GM12878 (cell line): Measurements from ENCODE around the gene GOLT1B. TPM values are rescaled to one million over a fixed set of nuclear protein-coding genes. Genes with fewer than 3 reads are reported as not detected.

Experiments used
- ATAC-seq: fragments of 200-7000 bp; cut with Tn5 transposase; 3 replicates; pipeline ENCODE4 v1.9.1; 2020; ENCODE audit warnings: mild to moderate bottlenecking, moderate library complexity
- BruUV-seq: library from RNA; stranded (reverse); fragments of 400-500 nt; replicated peaks from 2 replicates; lab custom pipeline; 2021; lab: Mats Ljungman, UMichigan
- CTCF ChIA-PET: fragments of 300-600 bp; sonication (Branson Sonifier 250); formaldehyde crosslinking; extraction: SDS; loops from one replicate; lab custom pipeline; 2021; ENCODE audit warnings: inconsistent platforms; lab: Yijun Ruan, JAX
- POLR2A ChIA-PET: fragments of 350-600 bp; formaldehyde crosslinking; extraction: SDS; loops from one replicate; lab custom pipeline; 2021; ENCODE audit warnings: inconsistent platforms; lab: Charles Lee
- RAD21 ChIA-PET: fragments of 300-600 bp; sonication (Branson Sonifier 250); formaldehyde crosslinking; loops from one replicate; lab custom pipeline; 2023; ENCODE audit warnings: antibody characterized with exemption; ENCODE audit not compliant: unreplicated experiment; lab: Charles Lee
- SMC1A ChIA-PET: fragments of 300-600 bp; sonication (Branson Sonifier 250); formaldehyde crosslinking; loops from one replicate; lab custom pipeline; 2023; ENCODE audit not compliant: unreplicated experiment, uncharacterized antibody; lab: Charles Lee
- DNase-seq: peaks from one replicate; pipeline ENCODE4 v3.0.0-alpha.2; 2011; ENCODE audit warnings: low read depth, low spot score
- FAIRE-seq: peaks from 3 replicates; lab custom pipeline; 2011; peaks lifted over from hg19 to GRCh38; lab: Jason Lieb, UNC
- H2AFZ ChIP-seq: 2 replicates; pipeline ENCODE4 v1.6.0; 2011; ENCODE audit warnings: low read depth, low read length, control low read depth; ENCODE audit not compliant: control insufficient read depth
- H3K27ac ChIP-seq: 2 replicates; pipeline ENCODE4 v1.5.1; 2011; ENCODE audit warnings: control low read depth; ENCODE audit not compliant: control insufficient read depth, insufficient read depth
- H3K27me3 ChIP-seq, 2 experiments: replicated peaks in 1 of 2; 2 replicates each; pipeline versions ENCODE4 v1.6.0 to v1.6.1; 2011; ENCODE audit warnings: low read length in 1 of 2; ENCODE audit not compliant: control insufficient read depth in 2 of 2, insufficient read depth in 2 of 2
- H3K36me3 ChIP-seq, 2 experiments: 2 replicates each; pipeline ENCODE4 v1.5.1; 2011; ENCODE audit warnings: low read length in 1 of 2; ENCODE audit not compliant: control insufficient read depth in 2 of 2, insufficient read depth in 2 of 2
- H3K4me1 ChIP-seq: 2 replicates; pipeline ENCODE4 v1.6.1; 2011; ENCODE audit warnings: mild to moderate bottlenecking, low read length, moderate library complexity, mixed read lengths; ENCODE audit not compliant: control insufficient read depth, insufficient read depth
- H3K4me2 ChIP-seq: 2 replicates; pipeline ENCODE4 v1.6.0; 2011; ENCODE audit warnings: control low read depth; ENCODE audit not compliant: control insufficient read depth, insufficient read depth
- H3K4me3 ChIP-seq: fragments of 200-600 bp; sonication (generic); 2 replicates; pipeline ENCODE4 v1.5.1; 2016
- H3K79me2 ChIP-seq: 2 replicates; pipeline ENCODE4 v1.6.0; 2011; ENCODE audit warnings: low read length; ENCODE audit not compliant: control insufficient read depth, insufficient read depth
- H3K9ac ChIP-seq: 2 replicates; pipeline ENCODE4 v1.8.0; 2011; ENCODE audit warnings: low read length, control low read depth, mixed read lengths; ENCODE audit not compliant: control insufficient read depth, insufficient read depth
- H3K9me3 ChIP-seq: replicated peaks from 3 replicates; pipeline ENCODE4 v1.5.1; 2011; ENCODE audit warnings: mild to moderate bottlenecking, low read length; ENCODE audit not compliant: control insufficient read depth, insufficient read depth
- H4K20me1 ChIP-seq: 2 replicates; pipeline ENCODE4 v1.6.0; 2011; ENCODE audit not compliant: control insufficient read depth, insufficient read depth
- BCL3 ChIP-seq: IDR thresholded peaks from 2 replicates; pipeline ENCODE4 v1.6.1; 2011; ENCODE audit warnings: borderline replicate concordance, low read depth, mild to moderate bottlenecking, moderate library complexity, low read length; ENCODE audit not compliant: insufficient read depth, poor library complexity, severe bottlenecking
- CREB1 ChIP-seq: IDR thresholded peaks from 2 replicates; pipeline ENCODE4 v1.6.1; 2012; ENCODE audit warnings: low read depth, mild to moderate bottlenecking, inconsistent platforms
- HCFC1 ChIP-seq: fragments of 150-350 bp; IDR thresholded peaks from 2 replicates; pipeline ENCODE4 v1.6.1; 2014; ENCODE audit warnings: low read length
- SUPT20H ChIP-seq: IDR thresholded peaks from 2 replicates; pipeline ENCODE4 v1.6.1; 2011; ENCODE audit warnings: low read depth, mild to moderate bottlenecking, low read length, moderate library complexity, borderline replicate concordance; ENCODE audit not compliant: control insufficient read depth
- TAF1 ChIP-seq: IDR thresholded peaks from 2 replicates; pipeline ENCODE4 v1.6.1; 2011; ENCODE audit warnings: mild to moderate bottlenecking, low read depth, low read length, borderline replicate concordance
- WGBS: methylation state at CpG from one replicate; pipeline ENCODE4 v1.1.6; 2016; ENCODE audit warnings: low lambda C conversion rate; ENCODE audit not compliant: insufficient replicate concordance, insufficient coverage; ENCODE audit errors: missing lambda C conversion rate; 5-methylcytosine and 5-hydroxymethylcytosine counted together
- in situ Hi-C: fragments of 300-500 bp; cut with MboI; formaldehyde crosslinking; loops from 9 replicates; pipeline ENCODE4 v1.14.3; 2018; ENCODE audit warnings: mixed read lengths
- intact Hi-C: fragments of 100-400 bp; cut with micrococcal nuclease; formaldehyde crosslinking; loops from one replicate; pipeline ENCODE4 v1.14.2; 2022; ENCODE audit not compliant: unreplicated experiment
- polyA plus RNA-seq, 11 experiments: library from polyadenylated mRNA; depleted of rRNA in 4 of 11; unstranded in 6 of 11; stranded (reverse) in 5 of 11; fragments of >200 nt; fragmentation: Nextera tagmentation in 4 of 11; fragmentation: Illumina TruSeq in 1 of 11; extraction: Ambion mirVana in 4 of 11; extraction: Trizol in 1 of 11; gene quantifications; 1 replicate in 1 of 11; 2 replicates in 10 of 11; pipeline versions ENCODE4 v1.2.1 to v1.2.3, GENCODE V29; 2011 to 2016; ENCODE audit warnings: inconsistent platforms in 2 of 11, missing spikeins in 2 of 11, low read depth in 1 of 11
- total RNA-seq, 4 experiments: library from RNA; depleted of rRNA in 3 of 4; stranded (reverse); fragments of >200 nt in 3 of 4; fragmentation: Illumina TruSeq in 1 of 4; extraction: Trizol in 1 of 4; gene quantifications; 2 replicates each; pipeline versions ENCODE4 v1.2.1 to v1.2.3, GENCODE V29; 2013 to 2021
- TF ChIP-seq, protein P1 (sequence below): IDR thresholded peaks from 2 replicates; pipeline ENCODE4 v1.6.1; 2012; ENCODE audit warnings: improper control_type of control experiment, low read depth, low read length; ENCODE audit not compliant: insufficient replicate concordance
- TF ChIP-seq, protein P2 (sequence below): fragments of 450-650 bp; formaldehyde crosslinking; IDR thresholded peaks from 2 replicates; pipeline ENCODE4 v1.5.0; 2022; ENCODE audit warnings: mild to moderate bottlenecking, missing genetic modification characterization

GOLT1B gene
- total and polyA plus RNA-seq, 10 of the 15 experiments (the other 5 are each of a cell fraction or from before 2014, with no cell fraction given), result 18.3 to 77.4 (median 32.9) TPM

- TF ChIP-seq, protein P1, sequence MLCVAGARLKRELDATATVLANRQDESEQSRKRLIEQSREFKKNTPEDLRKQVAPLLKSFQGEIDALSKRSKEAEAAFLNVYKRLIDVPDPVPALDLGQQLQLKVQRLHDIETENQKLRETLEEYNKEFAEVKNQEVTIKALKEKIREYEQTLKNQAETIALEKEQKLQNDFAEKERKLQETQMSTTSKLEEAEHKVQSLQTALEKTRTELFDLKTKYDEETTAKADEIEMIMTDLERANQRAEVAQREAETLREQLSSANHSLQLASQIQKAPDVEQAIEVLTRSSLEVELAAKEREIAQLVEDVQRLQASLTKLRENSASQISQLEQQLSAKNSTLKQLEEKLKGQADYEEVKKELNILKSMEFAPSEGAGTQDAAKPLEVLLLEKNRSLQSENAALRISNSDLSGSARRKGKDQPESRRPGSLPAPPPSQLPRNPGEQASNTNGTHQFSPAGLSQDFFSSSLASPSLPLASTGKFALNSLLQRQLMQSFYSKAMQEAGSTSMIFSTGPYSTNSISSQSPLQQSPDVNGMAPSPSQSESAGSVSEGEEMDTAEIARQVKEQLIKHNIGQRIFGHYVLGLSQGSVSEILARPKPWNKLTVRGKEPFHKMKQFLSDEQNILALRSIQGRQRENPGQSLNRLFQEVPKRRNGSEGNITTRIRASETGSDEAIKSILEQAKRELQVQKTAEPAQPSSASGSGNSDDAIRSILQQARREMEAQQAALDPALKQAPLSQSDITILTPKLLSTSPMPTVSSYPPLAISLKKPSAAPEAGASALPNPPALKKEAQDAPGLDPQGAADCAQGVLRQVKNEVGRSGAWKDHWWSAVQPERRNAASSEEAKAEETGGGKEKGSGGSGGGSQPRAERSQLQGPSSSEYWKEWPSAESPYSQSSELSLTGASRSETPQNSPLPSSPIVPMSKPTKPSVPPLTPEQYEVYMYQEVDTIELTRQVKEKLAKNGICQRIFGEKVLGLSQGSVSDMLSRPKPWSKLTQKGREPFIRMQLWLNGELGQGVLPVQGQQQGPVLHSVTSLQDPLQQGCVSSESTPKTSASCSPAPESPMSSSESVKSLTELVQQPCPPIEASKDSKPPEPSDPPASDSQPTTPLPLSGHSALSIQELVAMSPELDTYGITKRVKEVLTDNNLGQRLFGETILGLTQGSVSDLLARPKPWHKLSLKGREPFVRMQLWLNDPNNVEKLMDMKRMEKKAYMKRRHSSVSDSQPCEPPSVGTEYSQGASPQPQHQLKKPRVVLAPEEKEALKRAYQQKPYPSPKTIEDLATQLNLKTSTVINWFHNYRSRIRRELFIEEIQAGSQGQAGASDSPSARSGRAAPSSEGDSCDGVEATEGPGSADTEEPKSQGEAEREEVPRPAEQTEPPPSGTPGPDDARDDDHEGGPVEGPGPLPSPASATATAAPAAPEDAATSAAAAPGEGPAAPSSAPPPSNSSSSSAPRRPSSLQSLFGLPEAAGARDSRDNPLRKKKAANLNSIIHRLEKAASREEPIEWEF, result no peak
Observed at GRCh38 chr12:21558100-21558679, 56.6 kb downstream of the GOLT1B start (continued).

DNA sequence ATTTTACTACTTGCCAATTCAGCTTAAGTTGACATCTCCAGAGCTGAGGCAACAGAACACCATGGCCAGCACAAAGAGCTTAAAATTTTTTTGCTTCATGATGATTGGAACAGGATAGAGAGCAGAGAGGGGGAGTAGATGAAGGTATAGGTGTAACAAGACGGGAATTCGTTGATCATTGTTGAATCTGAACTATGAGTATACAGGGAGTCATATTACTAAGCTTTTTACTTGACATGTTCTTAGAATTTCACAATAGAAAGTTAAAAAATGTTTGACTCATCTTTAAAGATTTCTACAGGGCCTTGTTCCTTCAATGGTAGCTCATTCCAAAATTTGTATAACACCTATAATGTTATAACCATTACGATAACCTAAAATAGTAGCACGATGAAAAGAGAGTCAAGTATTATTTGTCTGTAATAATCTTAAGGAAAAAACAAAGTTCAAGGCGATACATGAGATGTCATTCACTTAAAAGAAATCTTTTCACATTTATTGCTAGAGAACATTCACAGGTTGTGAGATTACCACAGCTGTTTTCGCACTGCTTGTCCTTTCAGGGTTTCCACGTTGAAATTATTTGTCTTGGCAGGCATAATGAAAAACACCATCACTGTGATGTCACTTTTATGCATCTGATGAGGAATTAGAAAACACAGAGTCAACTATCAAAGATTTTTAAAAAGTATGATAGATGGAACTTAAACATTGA, 58.4 kb downstream of the GOLT1B start:
- ATAC-seq (no peak), FAIRE-seq (no peak), DNase-seq (no peak)
- no peak overlapping the region for H2AFZ ChIP-seq
- no peaks in the 10 kb centered on the region for H3K9me3 ChIP-seq
- H3K79me2 ChIP-seq, result no peaks in the 10 kb centered on the region
- no peaks in the 10 kb centered on the region for H3K27me3 ChIP-seq
- no peak overlapping the region for H3K4me3 ChIP-seq
- H4K20me1 ChIP-seq, result no peaks in the 10 kb centered on the region
- RAD21 ChIA-PET, result no interaction called here
- H3K27ac ChIP-seq, result no peak overlapping the region
- in situ Hi-C loops, result no loop called here
- intact Hi-C loops, result no loop called here
- SMC1A ChIA-PET, result interaction anchor here (0.8 to 1.3 kb wide), 2 partner anchors 8 to 221 kb away, joined by 3 read pairs; no protein-coding TSS in a partner anchor
- CTCF ChIA-PET, result interaction anchor here (0.5 to 1.4 kb wide), 4 partner anchors 9 to 596 kb away, joined by 3 to 5 read pairs (median 3); no protein-coding TSS in a partner anchor
- WGBS, result 26% methylated on average over 7 of the region's 7 CpGs
- BruUV-seq, result no TSS peak
- POLR2A ChIA-PET, result no interaction called here
- H3K36me3 ChIP-seq, result no peaks in the 10 kb centered on the region
- no peak overlapping the region for H3K9ac ChIP-seq
- H3K4me1 ChIP-seq, result no peaks in the 10 kb centered on the region
- H3K4me2 ChIP-seq, result no peak overlapping the region
- TF ChIP-seq BCL3, result no peak
- no peak for TF ChIP-seq HCFC1
- no peak for TF ChIP-seq SUPT20H
- no peak for TF ChIP-seq CREB1
- TF ChIP-seq TAF1, result no peak
- TF ChIP-seq, protein P2, sequence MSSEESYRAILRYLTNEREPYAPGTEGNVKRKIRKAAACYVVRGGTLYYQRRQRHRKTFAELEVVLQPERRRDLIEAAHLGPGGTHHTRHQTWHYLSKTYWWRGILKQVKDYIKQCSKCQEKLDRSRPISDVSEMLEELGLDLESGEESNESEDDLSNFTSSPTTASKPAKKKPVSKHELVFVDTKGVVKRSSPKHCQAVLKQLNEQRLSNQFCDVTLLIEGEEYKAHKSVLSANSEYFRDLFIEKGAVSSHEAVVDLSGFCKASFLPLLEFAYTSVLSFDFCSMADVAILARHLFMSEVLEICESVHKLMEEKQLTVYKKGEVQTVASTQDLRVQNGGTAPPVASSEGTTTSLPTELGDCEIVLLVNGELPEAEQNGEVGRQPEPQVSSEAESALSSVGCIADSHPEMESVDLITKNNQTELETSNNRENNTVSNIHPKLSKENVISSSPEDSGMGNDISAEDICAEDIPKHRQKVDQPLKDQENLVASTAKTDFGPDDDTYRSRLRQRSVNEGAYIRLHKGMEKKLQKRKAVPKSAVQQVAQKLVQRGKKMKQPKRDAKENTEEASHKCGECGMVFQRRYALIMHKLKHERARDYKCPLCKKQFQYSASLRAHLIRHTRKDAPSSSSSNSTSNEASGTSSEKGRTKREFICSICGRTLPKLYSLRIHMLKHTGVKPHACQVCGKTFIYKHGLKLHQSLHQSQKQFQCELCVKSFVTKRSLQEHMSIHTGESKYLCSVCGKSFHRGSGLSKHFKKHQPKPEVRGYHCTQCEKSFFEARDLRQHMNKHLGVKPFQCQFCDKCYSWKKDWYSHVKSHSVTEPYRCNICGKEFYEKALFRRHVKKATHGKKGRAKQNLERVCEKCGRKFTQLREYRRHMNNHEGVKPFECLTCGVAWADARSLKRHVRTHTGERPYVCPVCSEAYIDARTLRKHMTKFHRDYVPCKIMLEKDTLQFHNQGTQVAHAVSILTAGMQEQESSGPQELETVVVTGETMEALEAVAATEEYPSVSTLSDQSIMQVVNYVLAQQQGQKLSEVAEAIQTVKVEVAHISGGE (CRISPR knock-in tag), result no peak
